H54 (cell line): ENCODE data around the gene TPCN1.

Source experiments
- DNase-seq: peaks from one replicate; pipeline ENCODE4 v3.0.0; 2011; ENCODE audit warnings: low spot score, mixed read lengths; ENCODE audit not compliant: insufficient read length
- FAIRE-seq: peaks from 3 replicates; lab custom pipeline; 2011; peaks lifted over from hg19 to GRCh38; lab: Jason Lieb, UNC
- POLR2A ChIP-seq: IDR thresholded peaks from 2 replicates; pipeline ENCODE4 v1.6.1; 2011; ENCODE audit warnings: low read depth, mild to moderate bottlenecking, low read length

TPCN1 gene

DNA sequence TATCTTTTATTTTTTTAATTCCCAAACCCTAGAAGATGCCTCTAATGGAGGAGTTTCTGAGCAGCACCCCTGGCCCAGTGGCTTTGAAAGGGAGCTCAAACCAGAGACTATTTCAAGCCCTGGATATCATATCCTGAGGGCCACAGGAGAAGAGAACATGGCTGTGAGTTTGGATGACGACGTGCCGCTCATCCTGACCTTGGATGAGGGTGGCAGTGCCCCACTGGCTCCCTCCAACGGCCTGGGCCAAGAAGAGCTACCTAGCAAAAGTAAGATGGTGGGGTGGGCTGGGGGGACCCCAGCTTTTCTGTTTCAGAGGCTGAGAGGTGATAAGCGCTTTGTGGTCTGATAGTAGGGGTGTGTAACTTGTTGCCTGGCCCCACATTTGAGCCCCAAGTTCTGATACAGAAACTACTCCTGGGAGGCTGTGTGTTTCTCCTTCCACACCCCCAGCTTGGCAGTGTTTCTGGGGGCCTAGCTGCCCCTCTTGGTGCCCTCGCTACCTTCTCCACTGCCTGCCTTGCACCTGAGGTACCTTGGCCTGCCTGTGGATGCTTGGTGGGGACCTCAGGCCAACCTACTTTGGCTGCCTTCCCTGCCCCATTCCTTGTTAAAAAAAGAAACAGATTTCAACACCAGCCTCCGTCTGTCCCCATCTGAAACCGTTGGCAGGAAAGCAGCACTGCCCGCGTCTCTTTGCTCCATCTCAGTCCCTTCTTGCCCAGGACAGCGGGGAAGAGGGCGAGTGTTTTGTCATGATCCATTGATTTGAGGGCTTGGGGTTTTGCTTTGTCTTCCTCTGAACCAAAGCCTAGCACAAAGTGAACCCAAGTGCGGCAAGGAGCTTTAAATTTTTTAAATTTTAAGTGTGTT, 5.7 kb downstream of the TPCN1 start:
- DNase-seq (no peak), FAIRE-seq (no peak)
- TF ChIP-seq POLR2A = no peak

DNA sequence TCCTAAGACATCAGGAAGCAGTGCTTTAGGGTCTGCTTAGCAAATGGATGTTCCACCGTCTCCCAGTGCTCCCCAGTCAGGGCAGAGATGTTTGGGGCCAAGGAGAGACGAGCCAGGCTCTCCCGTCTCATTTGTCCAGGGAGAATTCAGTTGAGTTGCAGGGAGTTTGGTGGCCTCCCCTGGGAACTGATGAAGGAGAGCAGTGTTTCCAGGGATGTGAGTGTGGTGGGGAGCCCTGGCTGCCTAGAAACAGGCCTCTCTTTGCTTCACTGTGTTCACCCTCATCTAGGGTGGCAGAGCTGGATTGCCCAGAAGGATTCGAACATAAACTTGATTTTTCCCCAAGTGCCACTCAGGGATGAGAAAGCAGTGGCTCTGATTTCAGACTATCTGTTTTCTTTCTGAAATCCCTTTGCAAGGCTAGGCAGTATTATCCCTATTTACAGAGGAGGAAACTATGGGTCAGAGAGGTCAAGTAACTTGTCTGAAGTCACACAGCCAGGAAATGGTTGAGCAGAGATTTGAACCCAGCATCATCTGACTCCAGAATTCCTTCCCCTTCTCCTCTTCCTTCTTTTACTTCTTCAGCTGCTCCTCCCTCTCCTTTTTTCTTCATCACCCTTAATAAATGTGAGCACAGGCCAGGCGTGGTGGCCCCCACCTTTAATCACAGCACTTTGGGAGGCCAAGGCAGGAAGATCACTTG, 6.6 kb downstream of the TPCN1 start:
- no peak for FAIRE-seq
- TF ChIP-seq POLR2A = no peak

GRCh38 chr12:113228394-113229028, 7.2 kb downstream of the TPCN1 start:
- no peak for TF ChIP-seq POLR2A

More for the DNA sequence above, 6.6 kb downstream of the TPCN1 start:
- DNase-seq = no peak

DNA sequence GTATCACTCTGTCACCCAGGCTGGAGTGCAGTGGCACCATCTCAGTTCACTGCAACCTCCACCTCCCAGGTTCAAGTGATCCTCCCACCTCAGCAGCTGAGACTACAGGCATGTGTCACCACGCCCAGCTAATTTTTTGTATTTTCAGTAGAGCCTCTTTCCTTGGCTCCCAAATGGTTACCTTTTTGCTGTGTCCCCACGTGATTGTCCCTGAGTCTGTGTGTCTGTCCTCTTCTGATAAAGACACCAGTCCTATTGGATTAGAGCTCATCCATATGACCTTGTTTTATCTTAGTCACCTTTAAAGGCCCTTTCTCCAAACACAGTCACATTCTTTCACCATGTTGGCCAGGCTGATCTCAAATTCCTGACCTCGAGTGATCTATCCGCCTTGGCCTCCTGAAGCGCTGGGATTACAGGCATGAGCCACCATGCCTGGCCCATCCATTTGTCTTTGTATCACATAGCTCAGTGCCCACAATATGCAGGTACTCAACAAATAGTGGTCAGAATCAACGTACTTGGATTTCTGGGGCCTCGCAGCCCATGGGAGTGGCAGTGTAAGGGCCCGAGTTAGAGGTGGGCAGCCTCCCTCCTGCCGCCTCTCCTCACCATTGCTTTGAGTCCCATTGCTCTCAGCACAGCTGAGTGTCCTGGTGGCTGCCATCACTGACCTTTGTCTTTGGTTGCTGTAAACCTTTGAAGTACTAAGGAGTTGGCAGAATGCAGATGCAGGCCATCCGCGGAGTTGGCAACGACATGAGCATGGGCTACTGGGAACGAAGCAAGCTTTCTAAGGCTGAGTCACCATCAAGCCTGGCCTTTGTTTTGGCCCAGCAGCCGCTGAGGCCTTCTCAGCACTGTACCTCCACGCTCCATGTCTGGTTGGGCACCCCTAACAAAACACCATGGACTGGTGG, 9.3 kb downstream of the TPCN1 start:
- no peak for TF ChIP-seq POLR2A
- FAIRE-seq (no peak), DNase-seq (no peak)

More at GRCh38 chr12:113228394-113229028, 7.2 kb downstream of the TPCN1 start:
- FAIRE-seq (no peak), DNase-seq (no peak)

GRCh38 chr12:113231235-113232088, 10.2 kb downstream of the TPCN1 start:
- no peak for TF ChIP-seq POLR2A
- FAIRE-seq = no peak
- DNase-seq = no peak

- no peak for DNase-seq
- TF ChIP-seq POLR2A = no peak
- no peak for FAIRE-seq
Observed at GRCh38 chr12:113232089-113232839, 11.0 kb downstream of the TPCN1 start.

GRCh38 chr12:113232840-113233585, 11.7 kb downstream of the TPCN1 start:
- TF ChIP-seq POLR2A = no peak
- DNase-seq (no peak), FAIRE-seq (no peak)

GRCh38 chr12:113233967-113234366, 12.7 kb downstream of the TPCN1 start:
- FAIRE-seq = no peak
- TF ChIP-seq POLR2A = no peak
- DNase-seq = no peak

- FAIRE-seq = no peak
- TF ChIP-seq POLR2A = no peak
- DNase-seq = no peak
Observed at GRCh38 chr12:113234483-113234882, 13.2 kb downstream of the TPCN1 start.

DNA sequence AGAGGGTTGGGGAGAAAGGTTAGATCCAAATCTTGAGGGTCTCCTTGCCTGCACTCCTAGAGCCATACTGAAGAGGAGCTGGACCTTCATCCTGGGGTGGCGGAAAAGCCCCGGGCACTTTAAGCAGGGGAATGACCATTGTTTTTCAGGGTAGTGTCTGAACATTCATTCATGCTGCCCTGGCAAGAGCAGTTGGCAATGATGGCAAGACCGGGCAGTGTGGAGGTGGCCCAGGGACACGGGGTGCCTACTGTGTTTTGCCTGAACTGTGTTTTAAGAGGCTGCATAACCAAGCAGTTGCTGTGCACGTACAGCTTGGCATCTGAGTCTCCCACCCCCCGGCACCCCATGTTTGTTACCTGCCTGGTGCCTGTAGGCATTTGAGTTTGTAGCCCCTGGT, 14.7 kb downstream of the TPCN1 start:
- no peak for DNase-seq
- no peak for TF ChIP-seq POLR2A
- FAIRE-seq = no peak
